NT2/D1 (cell line): ENCODE measurements around the gene TOR1AIP2.

Experiments
- YY1 ChIP-seq: IDR thresholded peaks from 2 replicates; pipeline ENCODE4 v1.6.1; 2011; ENCODE audit not compliant: insufficient read length, insufficient read depth
- ZNF274 ChIP-seq: IDR thresholded peaks from 2 replicates; pipeline ENCODE4 v1.6.1; 2011; ENCODE audit warnings: mild to moderate bottlenecking, low read depth, low read length

- no peak for TF ChIP-seq ZNF274
- no peak for TF ChIP-seq YY1
Measured at GRCh38 chr1:179818260-179818659, 59.3 kb downstream of the TOR1AIP2 start.
